IMR-90 (cell line): Measurements from ENCODE around the gene BCL11A.

Experiments
- BHLHE40 ChIP-seq: fragments of 150-350 bp; IDR thresholded peaks from 2 replicates; pipeline ENCODE4 v1.6.1; 2016; ENCODE audit warnings: mild to moderate bottlenecking, low read depth, low read length
- CEBPB ChIP-seq: IDR thresholded peaks from 2 replicates; pipeline ENCODE4 v1.6.1; 2012; ENCODE audit warnings: low read depth, low read length, improper control_type of control experiment
- CHD1 ChIP-seq: IDR thresholded peaks from 2 replicates; pipeline ENCODE4 v1.6.1; 2012; ENCODE audit warnings: low read depth, low read length, improper control_type of control experiment
- FOS ChIP-seq: fragments of 150-350 bp; IDR thresholded peaks from 2 replicates; pipeline ENCODE4 v1.6.1; 2016; ENCODE audit warnings: low read depth, low read length
- MAFK ChIP-seq: IDR thresholded peaks from 2 replicates; pipeline ENCODE4 v1.6.1; 2012; ENCODE audit warnings: low read depth, low read length, improper control_type of control experiment
- MAZ ChIP-seq: IDR thresholded peaks from 2 replicates; pipeline ENCODE4 v1.6.1; 2012; ENCODE audit warnings: low read depth, mild to moderate bottlenecking, low read length, improper control_type of control experiment, moderate library complexity, borderline replicate concordance
- POLR2A ChIP-seq: IDR thresholded peaks from 2 replicates; pipeline ENCODE4 v1.6.1; 2012; ENCODE audit warnings: mild to moderate bottlenecking, low read depth, low read length
- RAD21 ChIP-seq: IDR thresholded peaks from 2 replicates; pipeline ENCODE4 v1.6.1; 2012; ENCODE audit warnings: low read length, improper control_type of control experiment
- RCOR1 ChIP-seq: IDR thresholded peaks from 2 replicates; pipeline ENCODE4 v1.6.1; 2012; ENCODE audit warnings: mild to moderate bottlenecking, low read length, improper control_type of control experiment; ENCODE audit not compliant: insufficient replicate concordance
- RFX5 ChIP-seq: IDR thresholded peaks from 2 replicates; pipeline ENCODE4 v1.8.0; 2012; ENCODE audit warnings: low read depth, mild to moderate bottlenecking, low read length, moderate library complexity
- SMC3 ChIP-seq: fragments of 150-350 bp; IDR thresholded peaks from 2 replicates; pipeline ENCODE4 v1.6.1; 2016; ENCODE audit warnings: low read depth, mild to moderate bottlenecking, antibody characterized with exemption, low read length, moderate library complexity
- TF ChIP-seq, protein P1 (sequence below): conservative IDR thresholded peaks from 2 replicates; pipeline ENCODE4 v1.5.1; 2012; ENCODE audit warnings: mild to moderate bottlenecking, low read depth, low read length, improper control_type of control experiment
- TF ChIP-seq, protein P2 (sequence below): fragments of 150-350 bp; IDR thresholded peaks from 2 replicates; pipeline ENCODE4 v1.6.1; 2017; ENCODE audit warnings: mild to moderate bottlenecking, antibody characterized with exemption, low read length, low read depth
- TF ChIP-seq, protein P3 (sequence below): fragments of 150-350 bp; IDR thresholded peaks from 2 replicates; pipeline ENCODE4 v1.6.1; 2016; ENCODE audit warnings: low read depth, mild to moderate bottlenecking, low read length, moderate library complexity, borderline replicate concordance

DNA sequence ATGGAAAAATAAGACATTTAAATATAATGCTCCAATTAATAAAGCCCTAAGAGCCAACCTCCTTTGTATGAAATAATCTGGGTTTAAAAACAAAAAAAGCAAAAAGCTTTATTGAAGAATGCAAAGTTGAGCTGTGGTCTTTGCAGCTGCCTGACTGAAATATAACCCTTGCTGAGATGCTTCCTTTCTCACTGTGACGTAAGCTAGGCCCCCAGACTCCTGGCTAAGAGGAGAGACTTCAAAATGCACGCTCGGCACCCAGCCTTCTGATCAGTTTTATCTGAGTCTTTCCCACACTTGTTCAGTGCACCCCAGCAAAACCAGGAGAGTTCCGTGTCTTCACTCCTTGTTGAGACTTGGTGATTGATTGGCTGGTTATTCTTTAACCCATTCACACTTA lies 115.3 kb downstream of the BCL11A start:
- TF ChIP-seq, protein P1, sequence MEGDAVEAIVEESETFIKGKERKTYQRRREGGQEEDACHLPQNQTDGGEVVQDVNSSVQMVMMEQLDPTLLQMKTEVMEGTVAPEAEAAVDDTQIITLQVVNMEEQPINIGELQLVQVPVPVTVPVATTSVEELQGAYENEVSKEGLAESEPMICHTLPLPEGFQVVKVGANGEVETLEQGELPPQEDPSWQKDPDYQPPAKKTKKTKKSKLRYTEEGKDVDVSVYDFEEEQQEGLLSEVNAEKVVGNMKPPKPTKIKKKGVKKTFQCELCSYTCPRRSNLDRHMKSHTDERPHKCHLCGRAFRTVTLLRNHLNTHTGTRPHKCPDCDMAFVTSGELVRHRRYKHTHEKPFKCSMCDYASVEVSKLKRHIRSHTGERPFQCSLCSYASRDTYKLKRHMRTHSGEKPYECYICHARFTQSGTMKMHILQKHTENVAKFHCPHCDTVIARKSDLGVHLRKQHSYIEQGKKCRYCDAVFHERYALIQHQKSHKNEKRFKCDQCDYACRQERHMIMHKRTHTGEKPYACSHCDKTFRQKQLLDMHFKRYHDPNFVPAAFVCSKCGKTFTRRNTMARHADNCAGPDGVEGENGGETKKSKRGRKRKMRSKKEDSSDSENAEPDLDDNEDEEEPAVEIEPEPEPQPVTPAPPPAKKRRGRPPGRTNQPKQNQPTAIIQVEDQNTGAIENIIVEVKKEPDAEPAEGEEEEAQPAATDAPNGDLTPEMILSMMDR, result no peak
- no peak for TF ChIP-seq MAFK
- TF ChIP-seq SMC3, result no peak
- TF ChIP-seq RFX5, result no peak
- no peak for TF ChIP-seq POLR2A
- no peak for TF ChIP-seq BHLHE40
- no peak for TF ChIP-seq RAD21
- no peak for TF ChIP-seq CHD1
- TF ChIP-seq CEBPB, result no peak
- TF ChIP-seq FOS, result no peak
- TF ChIP-seq, protein P2, sequence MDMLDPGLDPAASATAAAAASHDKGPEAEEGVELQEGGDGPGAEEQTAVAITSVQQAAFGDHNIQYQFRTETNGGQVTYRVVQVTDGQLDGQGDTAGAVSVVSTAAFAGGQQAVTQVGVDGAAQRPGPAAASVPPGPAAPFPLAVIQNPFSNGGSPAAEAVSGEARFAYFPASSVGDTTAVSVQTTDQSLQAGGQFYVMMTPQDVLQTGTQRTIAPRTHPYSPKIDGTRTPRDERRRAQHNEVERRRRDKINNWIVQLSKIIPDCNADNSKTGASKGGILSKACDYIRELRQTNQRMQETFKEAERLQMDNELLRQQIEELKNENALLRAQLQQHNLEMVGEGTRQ, result no peak
- TF ChIP-seq MAZ, result no peak
- TF ChIP-seq RCOR1, result no peak
- TF ChIP-seq, protein P3, sequence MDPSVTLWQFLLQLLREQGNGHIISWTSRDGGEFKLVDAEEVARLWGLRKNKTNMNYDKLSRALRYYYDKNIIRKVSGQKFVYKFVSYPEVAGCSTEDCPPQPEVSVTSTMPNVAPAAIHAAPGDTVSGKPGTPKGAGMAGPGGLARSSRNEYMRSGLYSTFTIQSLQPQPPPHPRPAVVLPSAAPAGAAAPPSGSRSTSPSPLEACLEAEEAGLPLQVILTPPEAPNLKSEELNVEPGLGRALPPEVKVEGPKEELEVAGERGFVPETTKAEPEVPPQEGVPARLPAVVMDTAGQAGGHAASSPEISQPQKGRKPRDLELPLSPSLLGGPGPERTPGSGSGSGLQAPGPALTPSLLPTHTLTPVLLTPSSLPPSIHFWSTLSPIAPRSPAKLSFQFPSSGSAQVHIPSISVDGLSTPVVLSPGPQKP, result no peak
